GM12891 (cell line): Measurements from ENCODE around the gene SKA3.

Source experiments
- DNase-seq: peaks from one replicate; pipeline ENCODE4 v3.0.0; 2011; ENCODE audit warnings: low spot score; ENCODE audit not compliant: insufficient read length
- FAIRE-seq: peaks from 2 replicates; lab custom pipeline; 2011; peaks lifted over from hg19 to GRCh38; lab: Jason Lieb, UNC
- PAX5 ChIP-seq: IDR thresholded peaks from 2 replicates; pipeline ENCODE4 v1.6.1; 2011; ENCODE audit warnings: low read length, moderate library complexity, mild to moderate bottlenecking; ENCODE audit not compliant: insufficient read depth, severe bottlenecking
- POLR2A ChIP-seq: IDR thresholded peaks from 2 replicates; pipeline ENCODE4 v1.6.1; 2011; ENCODE audit warnings: low read depth, low read length, control low read depth
- POLR2AphosphoS5 ChIP-seq: IDR thresholded peaks from 2 replicates; pipeline ENCODE4 v1.6.1; 2011; ENCODE audit warnings: low read depth, low read length, control low read depth
- POU2F2 ChIP-seq: IDR thresholded peaks from 2 replicates; pipeline ENCODE4 v1.6.1; 2011; ENCODE audit warnings: low read depth, mild to moderate bottlenecking, control low read depth, low read length, moderate library complexity
- SPI1 ChIP-seq: IDR thresholded peaks from 2 replicates; pipeline ENCODE4 v1.6.1; 2011; ENCODE audit warnings: low read depth, low read length, control low read depth
- TAF1 ChIP-seq: IDR thresholded peaks from 2 replicates; pipeline ENCODE4 v1.6.1; 2011; ENCODE audit warnings: low read depth, low read length, control low read depth

The SKA3 gene

GRCh38 chr13:21116141-21116540 is 60.2 kb downstream of the SKA3 start:
- no peak for FAIRE-seq
- TF ChIP-seq SPI1: no peak
- no peak for DNase-seq

- DNase-seq: no peak
- FAIRE-seq: no peak
- TF ChIP-seq POLR2AphosphoS5 (no peak), POLR2A (no peak), PAX5 (no peak), TAF1 (no peak)
Measured at GRCh38 chr13:21115231-21115630, 61.1 kb downstream of the SKA3 start.

DNA sequence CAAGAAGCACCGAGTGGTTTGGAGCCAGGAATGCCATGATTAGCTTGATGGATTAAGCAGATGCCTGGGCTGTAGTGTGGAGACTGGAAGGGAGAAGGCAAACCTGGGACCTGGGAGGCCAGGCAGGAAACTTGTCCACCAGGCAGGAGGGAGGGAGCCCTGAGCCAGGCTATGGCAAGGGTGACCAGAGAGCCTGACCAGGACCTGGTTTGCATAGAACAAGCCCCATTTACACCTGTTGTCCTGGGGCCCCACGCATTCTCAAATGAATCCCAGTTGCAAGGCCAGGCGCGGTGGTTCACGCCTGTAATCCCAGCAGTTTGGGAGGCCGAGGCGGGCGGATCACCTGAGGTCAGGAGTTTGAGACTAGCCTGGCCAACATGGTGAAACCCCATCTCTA is 64.8 kb downstream of the SKA3 start:
- FAIRE-seq (no peak), DNase-seq (no peak)
- TF ChIP-seq POLR2AphosphoS5 (no peak), PAX5 (no peak), POLR2A (no peak), POU2F2 (no peak), SPI1 (no peak), TAF1 (no peak)

- DNase-seq (no peak), FAIRE-seq (no peak)
- TF ChIP-seq PAX5 (no peak), SPI1 (no peak), POU2F2 (no peak), POLR2AphosphoS5 (no peak), TAF1 (no peak), POLR2A (no peak)
Measured at GRCh38 chr13:21109168-21109567, 67.2 kb downstream of the SKA3 start.

DNA sequence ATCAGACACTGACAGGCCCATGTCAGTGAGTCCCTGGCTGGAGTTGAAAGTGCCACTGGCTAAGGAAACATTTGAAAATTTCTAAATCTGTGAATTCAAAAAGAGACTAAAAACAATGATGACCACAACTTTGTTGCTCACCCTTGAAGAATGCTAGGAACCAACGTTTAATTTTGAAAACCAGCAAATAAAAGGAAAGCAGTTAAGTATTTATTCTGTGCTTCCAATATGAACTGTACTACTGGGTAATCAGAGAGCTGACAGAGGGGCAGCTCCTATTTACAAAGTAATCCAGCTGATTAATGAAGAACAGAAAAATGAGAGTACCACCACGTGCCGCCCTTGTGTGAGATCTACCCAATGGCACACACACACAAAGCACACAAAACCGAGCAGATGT is 70.3 kb downstream of the SKA3 start:
- no peak for FAIRE-seq
- no peak for TF ChIP-seq PAX5
- TF ChIP-seq SPI1: no peak
- no peak for TF ChIP-seq POLR2AphosphoS5
- no peak for TF ChIP-seq POU2F2
- TF ChIP-seq TAF1: no peak
- no peak for TF ChIP-seq POLR2A
- no peak for DNase-seq

DNA sequence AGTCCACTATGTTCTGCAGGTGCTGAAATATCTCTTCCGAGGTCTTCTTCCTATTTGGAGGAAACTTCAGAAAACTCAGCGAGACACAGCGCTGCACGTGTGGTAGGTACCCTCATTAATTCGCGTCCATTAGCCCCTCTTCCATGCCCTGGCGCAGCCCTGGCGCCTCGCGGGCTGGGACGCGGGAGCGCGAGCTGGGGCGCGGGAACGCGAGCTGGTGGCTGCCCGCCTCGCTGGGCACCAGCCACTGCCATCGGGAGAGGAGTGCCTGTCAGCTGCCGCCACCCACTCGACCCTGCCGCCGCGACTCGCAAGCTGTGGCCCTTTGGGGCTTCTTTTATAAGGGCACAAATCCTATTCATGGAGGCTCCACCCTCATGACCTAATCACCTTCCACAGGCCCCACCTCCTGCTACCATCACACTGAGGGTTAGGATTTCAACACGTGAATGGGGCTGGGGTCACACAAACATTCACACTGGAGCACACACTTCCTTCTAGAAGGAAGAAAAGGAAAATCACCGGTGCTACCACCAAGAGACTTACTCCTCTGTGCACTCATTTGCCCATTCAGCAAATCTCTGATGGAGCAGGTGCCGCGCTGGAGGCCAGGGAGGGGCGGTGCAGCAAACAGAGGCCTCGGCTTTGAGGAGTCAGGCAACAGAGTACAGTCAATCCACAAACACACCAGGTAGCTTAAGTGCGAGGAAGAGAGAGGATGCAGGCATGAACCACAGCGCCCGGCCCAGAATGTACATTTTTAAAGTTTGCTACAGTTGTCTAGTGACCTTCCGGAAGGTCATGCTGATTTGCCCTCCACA is 71.9 kb downstream of the SKA3 start:
- no peak for TF ChIP-seq TAF1
- TF ChIP-seq POLR2AphosphoS5: no peak
- TF ChIP-seq PAX5: no peak
- no peak for TF ChIP-seq POU2F2
- TF ChIP-seq POLR2A: no peak
- TF ChIP-seq SPI1: no peak
- FAIRE-seq (no peak), DNase-seq (no peak)
